ENCODE measurements around the gene ICAM2.
"Not testable (repeated sequence)": the region's sequence is repeated elsewhere in the genome, so short reads cannot be mapped to it uniquely, and the experiment has no call there.

The ICAM2 gene

DNA sequence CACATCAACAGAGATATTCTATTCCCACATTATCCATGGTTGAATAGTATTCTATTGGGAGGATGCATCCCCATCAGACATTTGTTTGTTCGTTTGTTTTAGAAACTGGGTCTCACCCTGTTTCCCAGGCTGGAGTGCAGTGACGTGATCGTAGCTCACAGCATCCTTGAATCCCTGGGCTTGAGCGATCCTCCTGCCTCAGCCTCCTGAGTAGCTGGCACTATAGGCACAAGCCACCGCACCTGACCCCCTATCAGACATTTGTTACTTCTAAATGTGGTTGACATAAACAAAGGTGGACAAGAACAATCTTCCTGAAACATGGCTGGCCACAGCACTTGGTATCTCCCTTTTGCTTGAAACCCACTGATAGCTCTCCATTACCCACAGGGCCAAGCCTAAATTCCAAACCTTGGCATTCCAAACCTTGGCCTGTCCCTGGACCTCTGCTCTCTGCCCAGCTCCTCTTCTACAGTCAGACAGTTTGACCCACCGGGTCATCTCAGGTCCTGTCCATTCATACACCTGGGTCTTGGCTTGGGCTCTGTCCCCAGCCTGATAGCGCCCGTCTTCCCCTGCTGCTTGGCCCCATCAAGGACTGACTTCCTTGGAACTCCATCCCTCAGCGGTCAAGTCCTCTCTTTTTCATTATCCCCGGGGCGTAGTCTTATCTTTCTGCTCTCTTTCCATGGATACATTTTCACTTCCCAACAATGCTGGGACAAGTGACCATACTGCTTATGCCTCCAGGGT is 23.8 kb downstream of the ICAM2 start:
- peak; percentile 9 for DNase-seq

DNA sequence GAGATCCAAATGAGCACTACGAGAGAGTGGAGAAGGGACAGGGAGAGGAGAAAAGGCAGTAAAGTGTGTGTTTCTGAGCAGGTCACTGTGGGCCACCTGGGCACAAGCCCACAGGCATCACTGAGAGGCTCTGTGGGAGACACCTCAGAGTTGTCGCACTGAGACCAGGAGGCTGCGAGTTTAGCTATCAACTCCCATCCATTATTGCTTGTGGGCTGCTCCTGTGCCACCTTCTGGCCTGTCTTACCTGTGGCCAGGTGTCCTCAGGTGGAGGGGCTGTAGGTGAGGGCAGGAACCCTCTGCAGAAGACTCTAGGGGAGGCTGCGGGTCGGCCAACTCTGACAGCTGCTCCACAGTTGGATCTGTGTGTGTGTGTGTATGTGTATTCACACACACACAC is 24.8 kb downstream of the ICAM2 start:
- DNase-seq, result peak; percentile 11

DNA sequence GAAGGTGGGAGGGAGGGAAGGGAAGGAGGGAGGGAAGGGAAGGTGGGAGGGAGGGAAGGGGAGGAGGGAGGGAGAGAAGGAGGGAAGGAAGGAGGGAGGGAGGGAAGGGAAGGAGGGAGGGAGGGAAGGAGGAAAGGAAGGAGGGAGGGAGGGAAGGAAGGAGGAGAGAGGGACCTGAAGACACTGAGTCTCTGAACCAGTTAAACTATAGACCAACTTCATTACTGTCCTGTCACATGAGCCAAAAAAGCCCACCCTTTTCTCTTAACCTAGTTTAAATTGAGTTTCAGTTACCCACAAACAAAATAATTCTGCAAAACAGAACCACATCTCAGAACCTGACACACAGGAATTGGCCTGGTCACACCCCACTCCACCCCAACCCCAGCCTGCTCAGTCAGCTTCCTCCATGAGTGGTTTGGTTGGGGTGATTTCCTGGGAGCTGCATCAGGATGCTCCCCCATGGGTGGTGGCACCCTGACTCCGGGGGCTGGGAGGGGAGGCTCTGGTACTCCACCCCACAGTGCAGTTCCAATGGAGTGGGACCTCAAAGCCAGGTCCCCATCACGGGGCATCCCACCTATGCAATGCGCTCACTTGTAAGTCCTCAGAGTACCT is 27.0 kb downstream of the ICAM2 start:
- peak; percentile 40 for DNase-seq

DNA sequence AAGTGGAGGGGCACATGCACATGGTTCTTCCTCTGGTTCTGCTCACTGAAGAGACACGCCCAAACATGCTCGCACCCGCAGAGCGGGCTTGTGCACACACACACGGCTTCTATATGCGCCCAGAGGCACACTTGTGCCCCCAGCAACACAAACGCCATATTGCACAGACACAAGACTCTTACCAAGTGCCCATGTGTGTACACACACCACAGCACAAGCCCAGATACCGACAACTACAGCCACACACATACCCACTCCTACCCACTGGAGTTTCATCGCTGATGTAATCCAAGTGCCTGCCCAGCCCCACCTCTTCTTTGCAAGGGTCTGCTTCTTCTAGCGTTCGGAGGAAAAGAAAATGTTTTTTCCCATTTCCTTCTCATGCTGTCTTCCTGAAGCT is 28.8 kb downstream of the ICAM2 start:
- DNase-seq, result no peak

DNA sequence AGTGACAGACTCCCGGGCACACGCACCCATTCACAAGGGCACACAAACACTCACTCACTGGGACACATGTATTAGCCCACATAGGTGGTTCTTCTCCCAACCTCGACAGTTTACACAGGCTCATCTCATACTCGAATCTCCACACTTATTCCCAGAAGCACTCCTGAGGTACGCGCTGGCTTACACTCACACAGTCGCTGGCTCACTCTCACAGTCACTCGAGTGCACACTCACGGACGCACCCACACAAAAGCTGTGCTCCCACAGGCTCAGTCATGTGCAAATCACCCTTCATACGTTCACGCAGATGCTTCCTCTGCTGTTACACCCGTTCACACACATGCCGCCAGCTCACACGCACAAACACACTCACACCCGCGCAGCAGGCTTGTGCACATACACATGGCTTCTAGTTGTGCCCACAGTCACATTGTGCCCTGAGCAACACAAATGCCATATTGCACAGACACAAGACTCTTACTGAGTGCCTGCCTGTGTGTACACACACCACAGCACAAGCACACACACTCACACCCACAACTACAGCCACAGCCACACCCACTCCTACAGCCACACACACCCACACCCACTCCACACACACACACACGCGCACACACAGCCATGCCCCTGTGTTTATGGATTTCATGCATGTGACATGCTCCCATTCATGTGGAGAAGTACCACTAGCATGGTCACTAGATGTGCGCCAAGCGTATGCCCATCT is 30.6 kb downstream of the ICAM2 start:
- DNase-seq, result no peak

DNA sequence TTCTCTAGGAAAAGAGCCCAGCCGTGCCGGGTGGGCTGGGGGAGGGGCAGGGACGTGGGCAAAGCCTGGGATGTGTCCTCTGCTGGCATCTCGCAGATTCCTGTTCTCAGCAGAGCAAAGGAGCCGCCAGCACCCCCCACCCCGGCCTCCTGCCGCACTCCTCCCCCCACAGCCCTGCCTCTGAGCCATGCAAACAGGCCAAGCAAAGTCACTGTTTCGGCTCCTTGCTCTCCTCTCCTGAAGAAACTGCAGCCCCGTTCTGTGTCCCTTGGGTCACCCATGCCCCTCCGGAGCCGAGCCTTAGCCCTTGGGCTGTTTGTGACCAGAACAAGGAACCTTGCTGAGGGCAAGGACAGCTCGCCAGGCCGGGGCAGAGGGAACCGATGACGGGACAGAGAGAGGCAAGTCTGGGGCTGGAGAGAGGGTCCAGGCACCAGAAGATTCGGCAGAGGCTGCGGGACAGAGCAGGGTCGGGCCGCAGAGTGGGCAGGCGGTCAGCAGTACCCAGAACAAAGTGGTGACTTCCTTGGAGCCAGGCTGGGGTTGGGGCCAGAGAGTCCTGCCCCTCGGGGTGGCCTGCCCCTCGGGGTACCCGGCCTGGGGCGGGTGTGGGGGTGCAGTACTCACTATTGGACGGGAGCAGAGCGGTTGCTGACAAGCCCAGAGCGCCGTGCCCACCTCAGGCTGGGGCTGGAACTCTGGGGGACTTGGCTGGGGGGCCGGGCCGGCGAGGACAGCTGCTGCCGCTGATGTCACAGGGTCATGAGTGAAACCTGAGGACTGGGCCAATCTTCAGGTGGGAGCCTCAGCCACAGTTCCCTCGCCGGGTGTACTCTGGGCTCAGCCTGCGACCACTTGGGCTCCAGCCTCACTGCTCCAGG is 31.5 kb downstream of the ICAM2 start:
- no peak for DNase-seq

DNA sequence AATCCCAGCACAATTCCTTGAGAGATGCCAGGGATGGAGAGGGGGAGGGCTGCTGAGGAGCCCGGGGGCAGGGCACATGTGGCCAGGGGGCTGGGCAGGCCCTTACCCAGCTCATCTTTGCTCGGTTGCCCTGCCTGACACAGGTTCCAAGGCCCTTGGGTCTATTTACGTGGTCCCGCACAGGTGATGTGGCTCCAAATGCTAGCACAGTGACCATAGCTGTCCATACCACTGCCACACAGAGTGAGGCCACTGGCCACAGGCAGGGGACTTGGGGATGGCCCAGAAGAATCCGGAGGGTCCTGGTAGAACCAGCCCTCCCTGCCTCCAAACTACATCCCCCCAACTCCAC is 32.3 kb downstream of the ICAM2 start:
- DNase-seq, result no peak

DNA sequence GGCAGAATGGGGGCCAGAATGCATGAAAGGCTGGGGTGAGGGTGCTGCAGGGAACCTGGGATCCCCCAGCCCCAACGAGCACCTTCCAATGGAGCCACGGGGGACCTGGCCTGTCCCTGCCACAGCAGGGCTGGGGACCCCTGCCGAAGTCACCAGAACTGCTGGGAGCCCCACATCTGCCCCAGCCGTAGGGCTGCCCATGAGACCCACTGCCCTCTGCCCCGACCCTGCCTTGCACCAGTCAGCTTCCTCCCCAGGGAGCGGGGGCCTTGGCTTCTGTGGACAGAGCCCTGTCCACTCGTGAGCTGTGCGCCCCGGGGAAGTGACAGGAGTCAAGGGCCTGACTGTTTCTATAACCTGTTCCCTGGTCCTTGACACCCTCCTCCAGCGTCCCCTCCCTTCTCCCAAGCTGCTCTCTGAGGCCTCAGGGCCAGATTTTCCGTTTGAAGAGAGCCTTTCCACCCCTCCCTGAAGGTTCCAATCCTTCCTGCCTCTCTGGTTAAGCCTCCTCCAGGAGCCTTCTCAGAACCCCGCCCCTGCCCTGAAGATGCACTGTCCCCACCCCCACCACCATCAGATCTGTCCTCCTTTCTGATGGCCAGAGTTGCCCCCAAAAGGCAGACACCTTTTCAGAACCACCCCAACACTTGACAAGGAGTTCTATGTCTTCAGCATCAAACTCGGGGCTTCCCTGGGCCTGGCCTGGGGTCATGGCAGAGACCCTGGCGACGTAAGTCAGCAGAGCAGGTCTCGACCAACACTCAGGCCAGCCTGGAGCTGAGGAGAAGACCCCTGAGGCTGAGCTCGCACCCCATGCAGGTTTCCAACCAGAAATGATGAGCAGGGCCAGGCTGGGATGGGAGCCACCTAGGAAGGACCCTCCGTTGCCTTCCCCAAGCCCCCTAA is 33.0 kb downstream of the ICAM2 start:
- no peak for DNase-seq

DNA sequence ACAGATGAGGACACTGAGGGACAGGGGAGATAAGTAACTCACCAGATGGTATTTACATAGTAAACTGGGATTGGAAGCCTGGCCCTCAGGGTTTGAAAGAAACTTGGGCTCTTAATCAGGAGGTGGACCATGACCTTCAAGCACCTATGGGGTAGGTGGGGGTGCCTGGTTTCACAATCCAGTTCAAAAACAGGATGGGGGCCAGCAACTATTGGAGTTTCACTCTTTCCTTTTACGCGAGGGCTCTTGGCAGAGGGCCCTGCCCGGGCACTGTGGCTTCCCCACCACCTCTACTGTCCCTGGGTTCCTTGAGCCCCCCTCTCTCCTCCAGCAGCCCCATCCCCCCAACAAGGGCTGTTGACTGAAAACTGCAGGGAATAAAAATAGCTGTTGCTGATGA is 33.6 kb downstream of the ICAM2 start:
- no peak for DNase-seq

DNA sequence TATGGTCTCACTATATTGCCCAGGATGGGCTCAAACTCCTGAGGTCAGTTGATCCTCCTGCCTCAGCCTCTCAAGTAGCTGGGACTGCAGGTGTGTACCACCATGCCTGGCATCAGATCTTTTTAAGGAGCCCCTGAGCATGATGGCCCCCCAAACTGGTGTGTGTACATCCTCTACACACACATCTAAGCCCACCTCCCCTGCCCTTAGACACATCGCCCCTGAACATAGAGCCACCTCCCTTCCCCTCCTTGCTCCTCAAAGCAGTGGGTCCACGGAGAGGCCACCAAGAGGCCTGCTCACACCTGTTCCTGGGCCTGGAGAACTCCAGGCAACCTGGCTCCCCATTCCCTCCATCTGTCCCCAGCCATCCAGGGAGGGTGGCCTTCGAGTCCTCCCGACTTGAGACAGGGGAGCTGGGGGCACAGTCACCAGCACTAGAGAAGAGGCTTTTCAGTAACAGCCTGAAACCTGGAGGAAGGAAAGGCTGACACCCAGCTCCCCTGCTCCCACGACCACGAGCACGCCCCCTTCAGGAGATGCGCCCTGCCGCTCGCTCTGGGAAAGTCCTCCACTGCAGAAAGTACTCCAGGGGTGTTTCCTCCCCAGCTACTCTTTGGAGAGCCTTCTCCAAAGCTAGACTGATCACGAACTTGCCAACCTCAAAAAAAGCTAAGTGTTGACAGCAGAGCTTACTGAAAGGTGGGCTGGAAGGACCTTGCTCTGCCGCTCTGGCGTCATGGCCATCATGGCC is 34.9 kb downstream of the ICAM2 start:
- no peak for DNase-seq

DNA sequence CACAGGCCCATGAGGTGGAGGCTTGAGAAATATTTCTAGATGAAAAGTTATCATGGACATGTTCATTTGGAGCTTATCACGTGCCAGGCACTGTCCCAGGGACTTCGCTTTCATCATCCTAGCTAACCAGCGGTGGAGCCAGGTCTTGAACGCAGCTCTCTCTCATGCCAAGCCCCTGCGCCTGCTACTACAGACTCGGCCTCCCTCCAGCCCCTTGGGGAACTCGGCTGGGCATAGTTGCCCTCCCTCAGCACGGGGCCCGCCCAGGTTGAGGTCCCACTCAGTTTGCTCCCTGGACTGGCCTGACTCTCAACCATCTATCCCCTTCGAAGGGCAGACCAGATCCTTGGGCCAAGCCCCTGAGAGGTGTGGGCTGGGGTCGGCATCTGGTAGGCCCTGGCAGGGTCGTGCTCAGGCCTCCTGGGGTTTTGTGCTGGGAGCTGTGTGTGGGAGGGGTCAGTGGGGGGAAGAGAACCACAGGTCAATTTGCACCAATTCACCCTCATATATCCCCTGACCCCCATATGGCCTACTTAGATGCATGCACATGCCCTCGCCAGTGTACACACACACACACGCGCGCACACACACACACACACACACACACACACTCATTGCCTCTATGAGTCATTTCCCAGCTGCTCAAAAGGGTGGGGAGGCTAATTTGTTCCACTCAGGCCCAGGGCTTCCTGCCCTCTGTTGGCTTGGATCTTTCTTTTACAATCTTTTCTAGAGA is 35.6 kb downstream of the ICAM2 start:
- peak; percentile 38 for DNase-seq

DNA sequence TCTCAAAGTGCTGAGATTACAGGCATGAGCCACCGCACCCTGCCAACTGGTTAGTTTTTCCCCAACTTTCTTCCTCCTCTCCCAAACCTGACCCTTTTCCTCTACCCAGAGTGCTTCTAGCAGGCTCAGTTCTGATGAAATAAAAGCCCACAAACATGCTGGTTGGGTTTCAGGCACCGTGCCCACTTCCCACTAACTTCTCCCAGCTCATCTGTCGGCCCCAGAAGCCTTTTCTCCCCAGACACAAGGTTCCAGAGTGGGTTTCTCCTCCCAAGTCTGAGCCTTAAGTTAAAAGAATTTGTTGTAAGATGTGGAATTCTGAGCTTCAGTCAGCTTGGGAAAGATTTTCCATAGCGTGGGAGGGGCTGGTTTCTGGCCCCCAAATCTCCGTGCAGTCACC is 36.2 kb downstream of the ICAM2 start:
- DNase-seq, result no peak

DNA sequence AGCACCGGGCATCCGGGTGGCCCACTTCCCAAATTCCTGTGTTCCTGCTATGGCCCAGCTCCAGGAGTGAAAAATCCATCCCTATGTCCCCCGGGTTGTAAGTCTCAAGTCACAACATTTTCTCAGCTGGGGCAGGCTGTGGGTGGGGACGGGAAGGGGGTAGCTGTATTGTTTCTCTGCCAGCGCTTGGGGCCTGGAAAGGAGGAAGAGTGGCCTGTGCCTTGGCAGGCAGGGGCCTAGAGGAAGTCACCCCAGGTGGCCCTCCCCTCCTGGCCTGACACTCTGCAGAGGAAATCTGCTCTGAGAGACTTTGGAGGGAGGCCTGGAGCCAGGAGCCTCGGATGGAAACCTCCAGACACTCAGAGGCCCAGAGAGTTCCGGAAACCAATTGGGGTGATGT is 37.1 kb downstream of the ICAM2 start:
- DNase-seq, result no peak

DNA sequence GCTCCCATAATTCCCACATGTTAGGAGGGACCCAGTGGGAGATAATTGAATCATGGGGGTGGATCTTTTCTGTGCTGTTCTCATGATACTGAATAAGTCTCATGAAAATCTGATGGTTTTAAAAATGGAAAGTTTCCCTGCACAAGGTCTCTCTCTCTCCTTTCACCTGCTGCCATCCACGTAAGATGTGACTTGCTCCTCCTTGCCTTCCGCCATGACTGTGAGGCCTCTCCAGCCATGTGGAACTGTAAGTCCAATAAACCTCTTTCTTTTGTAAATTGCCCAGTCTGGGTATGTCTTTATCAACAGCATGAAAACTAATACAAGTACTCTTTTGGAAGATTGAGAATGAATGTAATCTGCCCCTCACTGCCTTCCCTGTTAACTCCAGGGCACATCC is 37.8 kb downstream of the ICAM2 start:
- DNase-seq, result not testable (repeated sequence)

DNA sequence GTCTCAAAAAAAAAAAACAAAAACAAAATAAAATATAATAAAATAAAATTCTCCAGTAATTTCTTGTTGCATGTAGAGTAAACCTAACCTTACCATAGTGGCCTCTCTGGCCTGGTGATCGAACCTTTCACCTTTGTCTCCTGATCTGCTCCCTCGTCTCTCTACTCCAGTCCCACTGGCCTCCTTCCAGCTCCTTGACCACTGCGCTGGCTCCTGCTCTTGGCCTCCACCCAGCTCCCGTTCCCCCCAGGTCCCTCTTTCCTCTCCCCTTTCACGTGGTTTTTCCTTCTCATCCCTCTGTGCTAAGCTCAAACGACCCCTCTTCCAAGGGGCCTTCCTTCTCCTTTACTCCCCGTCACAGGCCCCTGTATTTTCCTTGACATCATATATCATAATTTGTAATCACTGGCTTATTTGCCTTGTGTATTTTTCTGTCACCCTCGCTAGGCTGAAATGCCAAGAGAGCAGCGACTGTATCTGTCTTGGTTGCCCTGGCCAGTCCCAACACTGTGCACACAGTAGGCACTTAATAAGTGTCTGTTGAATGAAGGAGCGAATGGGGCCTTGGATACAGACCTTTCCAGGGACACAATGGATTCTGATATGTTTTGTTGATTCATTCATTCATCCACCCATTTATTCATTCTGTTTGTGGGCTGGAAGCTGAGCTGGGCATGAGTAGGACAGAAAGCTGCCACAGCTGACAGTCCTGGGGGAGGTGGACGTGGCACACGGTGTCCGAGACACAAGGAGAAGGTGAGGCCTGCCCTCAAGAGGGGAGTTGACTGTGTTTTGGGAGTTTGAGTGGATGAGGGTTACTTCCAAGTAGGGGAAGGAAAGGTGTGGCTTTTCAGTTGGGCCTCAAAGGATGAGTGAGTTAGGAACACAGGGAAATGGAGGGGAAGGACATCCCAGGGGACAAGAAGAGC is 41.9 kb downstream of the ICAM2 start:
- no peak for DNase-seq

DNA sequence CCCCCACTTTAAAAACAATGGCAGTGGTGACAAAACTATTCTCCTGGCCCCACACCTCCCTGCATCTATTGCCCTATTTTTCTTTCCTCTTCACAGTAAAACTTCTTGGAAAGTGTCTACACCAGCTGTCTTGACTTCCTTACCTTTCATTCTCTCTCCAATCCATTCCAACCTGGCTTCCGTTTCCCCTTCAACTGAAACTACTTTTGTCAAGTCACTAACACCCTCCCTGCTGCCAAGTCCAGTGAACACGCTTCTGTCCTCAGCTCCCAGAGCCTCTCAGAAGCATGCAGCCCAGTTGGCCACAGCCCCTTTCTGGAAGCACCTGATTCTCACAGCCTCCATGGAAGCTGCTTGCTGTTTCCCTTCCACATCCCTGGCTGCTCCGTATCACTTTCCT is 43.7 kb downstream of the ICAM2 start:
- DNase-seq, result no peak

DNA sequence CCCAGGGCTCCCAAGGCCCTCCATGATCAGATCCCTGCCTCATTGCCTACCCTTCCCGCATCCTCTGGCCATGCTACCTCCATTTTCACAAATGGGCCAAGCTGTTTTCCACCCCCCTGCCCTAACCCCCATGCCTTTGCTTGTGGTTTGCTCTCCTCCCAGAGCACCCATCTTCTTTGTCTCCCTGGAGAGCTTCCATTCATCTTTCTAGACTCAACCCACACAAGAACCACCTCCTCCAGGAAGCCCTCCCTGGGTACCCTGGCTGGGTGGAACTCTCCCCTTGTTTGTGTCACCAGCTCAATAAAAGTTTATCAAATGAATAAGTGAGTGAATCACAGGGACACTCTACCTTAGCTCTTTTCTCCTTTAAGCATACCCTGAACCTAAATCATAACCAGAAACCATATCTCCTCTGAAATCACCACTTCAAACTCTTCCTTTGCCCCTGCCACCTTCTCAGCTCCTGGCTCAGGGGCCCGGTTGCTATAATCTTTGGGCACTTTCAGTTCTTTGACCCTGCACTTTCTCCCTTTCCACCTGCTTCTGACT is 44.8 kb downstream of the ICAM2 start:
- no peak for DNase-seq

DNA sequence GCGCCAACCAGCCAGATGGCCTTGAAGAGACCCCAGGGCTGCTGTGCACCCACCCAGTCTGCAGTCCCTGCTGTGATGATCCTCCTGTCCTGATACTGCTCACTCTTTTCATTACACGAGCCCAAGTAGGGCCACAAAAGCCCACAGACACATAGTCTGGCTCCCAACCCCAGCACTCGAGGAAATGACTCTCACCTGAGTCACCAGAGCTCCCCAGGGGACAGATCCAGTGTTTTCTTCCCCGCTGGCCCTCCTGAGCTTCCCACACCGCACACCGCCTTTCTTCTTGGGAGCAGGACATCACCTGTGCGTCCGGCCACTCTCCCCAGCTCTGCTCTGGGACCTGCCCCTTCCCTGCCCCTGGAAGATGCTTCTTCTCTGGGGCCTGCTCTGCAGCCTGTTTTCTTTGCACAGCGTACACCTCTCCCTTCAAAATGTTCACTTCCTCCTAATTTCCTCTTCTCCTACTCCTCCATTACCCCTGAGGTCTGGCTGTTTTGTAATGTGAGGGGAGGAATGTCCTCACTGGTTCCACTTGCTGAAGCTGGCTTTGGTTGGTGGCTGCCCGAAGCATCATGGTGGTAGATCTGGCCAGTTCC is 45.7 kb downstream of the ICAM2 start:
- DNase-seq, result no peak

All from activated T-cell treated with anti-CD3 and anti-CD28 coated beads, Interleukin-2, amount 50 U/mL, for 1 hour (primary cell).